SU-DHL-6 (cell line): ENCODE results near the gene ALOXE3.
"Not testable (repeated sequence)": the region's sequence is repeated elsewhere in the genome, so short reads cannot be mapped to it uniquely, and the experiment has no call there.

Experiments used
- H2AFZ ChIP-seq: fragments of 200-600 bp; sonication (generic); 2 replicates; pipeline ENCODE4 v1.6.1; 2014; ENCODE audit warnings: low read depth, mild to moderate bottlenecking, moderate library complexity, mixed read lengths, antibody characterized with exemption, low read length; ENCODE audit not compliant: severe bottlenecking
- H3F3A ChIP-seq: fragments of 200-600 bp; shearing (Covaris generic); 2 replicates; pipeline ENCODE4 v1.6.0; 2016; ENCODE audit warnings: antibody characterized with exemption, mild to moderate bottlenecking; ENCODE audit not compliant: insufficient read depth
- H3K27ac ChIP-seq: fragments of 200-600 bp; sonication (generic); 2 replicates; pipeline ENCODE4 v1.5.1; 2016; ENCODE audit warnings: low read depth, mild to moderate bottlenecking, low read length, moderate library complexity, mixed read lengths
- H3K27me3 ChIP-seq: fragments of 200-600 bp; sonication (generic), shearing (Covaris generic); 2 replicates; pipeline ENCODE4 v1.6.0; 2014; ENCODE audit warnings: mild to moderate bottlenecking, low read length
- H3K36me3 ChIP-seq: fragments of 200-600 bp; sonication (generic); 2 replicates; pipeline ENCODE4 v1.6.1; 2014; ENCODE audit warnings: mild to moderate bottlenecking, low read length, mixed read lengths
- H3K4me2 ChIP-seq: fragments of 300-600, 200-600 bp; shearing (Covaris generic), sonication (generic); 2 replicates; pipeline ENCODE4 v1.6.0; 2014; ENCODE audit warnings: low read length, low read depth, mild to moderate bottlenecking; ENCODE audit not compliant: poor library complexity, severe bottlenecking
- H3K4me3 ChIP-seq: fragments of 200-600 bp; sonication (generic); 2 replicates; pipeline ENCODE4 v1.5.1; 2014; ENCODE audit warnings: antibody characterized with exemption, low read length, mild to moderate bottlenecking, mixed read lengths; ENCODE audit not compliant: insufficient read depth, poor library complexity, severe bottlenecking
- H3K79me2 ChIP-seq: fragments of 200-600 bp; sonication (generic); 2 replicates; pipeline ENCODE4 v1.6.1; 2014; ENCODE audit warnings: mild to moderate bottlenecking, low read length, moderate library complexity; ENCODE audit not compliant: insufficient read depth
- H3K9ac ChIP-seq: fragments of 200-600 bp; sonication (generic); 2 replicates; pipeline ENCODE4 v1.7.0; 2014; ENCODE audit warnings: mild to moderate bottlenecking, low read length
- H3K9me2 ChIP-seq: fragments of 200-600 bp; sonication (generic); replicated peaks from 2 replicates; pipeline ENCODE4 v1.6.1; 2014; ENCODE audit warnings: low read length; ENCODE audit not compliant: insufficient read depth
- H3K9me3 ChIP-seq: fragments of 200-600 bp; sonication (generic); 2 replicates; pipeline ENCODE4 v1.6.1; 2014; ENCODE audit warnings: low read length, mixed read lengths; ENCODE audit not compliant: insufficient read depth
- H4K20me1 ChIP-seq: fragments of 200-600 bp; sonication (generic); 2 replicates; pipeline ENCODE4 v1.6.1; 2014; ENCODE audit warnings: low read depth, mild to moderate bottlenecking, antibody characterized with exemption, low read length, moderate library complexity, mixed read lengths
- EZH2phosphoT487 ChIP-seq: fragments of 200-600 bp; sonication (generic), shearing (Covaris generic); conservative IDR thresholded peaks from 2 replicates; pipeline ENCODE4 v1.6.1; 2018; ENCODE audit warnings: mild to moderate bottlenecking, antibody characterized with exemption, low read length, moderate library complexity, mixed read lengths
- TF ChIP-seq, protein P1 (sequence below): fragments of 200-600 bp; sonication (generic); IDR thresholded peaks from one replicate; pipeline ENCODE4 v1.5.1; 2017; ENCODE audit warnings: antibody characterized with exemption, mild to moderate bottlenecking, low read length, moderate library complexity; ENCODE audit not compliant: insufficient read depth, poor library complexity, severe bottlenecking

ALOXE3 gene

DNA sequence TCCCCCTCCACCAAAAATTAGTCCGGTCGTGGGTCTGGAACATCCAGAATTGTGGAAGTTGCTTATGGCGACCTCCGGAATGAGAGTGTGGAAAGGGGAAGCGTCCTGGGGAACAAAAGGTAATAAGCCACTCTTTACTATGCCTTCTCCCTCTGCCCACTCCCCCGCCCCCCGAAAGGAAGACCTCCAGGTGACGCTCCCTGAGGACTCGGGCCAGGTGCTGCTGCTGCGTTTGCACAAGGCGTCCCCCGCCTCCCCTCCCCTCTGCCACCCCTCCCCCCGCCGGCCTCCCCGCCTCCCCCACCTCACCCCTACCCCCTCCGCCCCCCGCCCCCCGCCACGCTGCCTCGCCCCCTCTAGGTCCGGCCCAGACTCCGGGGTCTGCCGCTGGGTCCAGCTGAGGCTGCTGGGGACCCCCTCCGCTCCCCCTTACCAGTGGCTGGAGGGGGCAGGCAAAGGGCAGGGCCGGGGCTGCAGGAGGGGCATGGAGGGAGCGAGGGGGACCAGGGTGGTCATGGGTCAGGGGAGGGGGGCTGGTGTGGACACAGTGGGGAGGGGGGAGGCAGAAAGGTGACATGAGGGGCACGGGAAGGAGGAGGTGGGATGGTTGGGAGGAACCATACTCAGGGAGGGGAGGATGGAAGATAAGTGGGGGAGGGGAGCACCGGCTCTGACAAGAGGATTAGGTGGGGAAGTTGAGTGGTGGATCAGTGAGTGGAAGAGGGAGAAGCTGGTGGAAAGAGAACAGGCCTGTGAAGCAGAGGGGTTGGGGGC is 54.4 kb downstream of the ALOXE3 start:
- TF ChIP-seq, protein P1, sequence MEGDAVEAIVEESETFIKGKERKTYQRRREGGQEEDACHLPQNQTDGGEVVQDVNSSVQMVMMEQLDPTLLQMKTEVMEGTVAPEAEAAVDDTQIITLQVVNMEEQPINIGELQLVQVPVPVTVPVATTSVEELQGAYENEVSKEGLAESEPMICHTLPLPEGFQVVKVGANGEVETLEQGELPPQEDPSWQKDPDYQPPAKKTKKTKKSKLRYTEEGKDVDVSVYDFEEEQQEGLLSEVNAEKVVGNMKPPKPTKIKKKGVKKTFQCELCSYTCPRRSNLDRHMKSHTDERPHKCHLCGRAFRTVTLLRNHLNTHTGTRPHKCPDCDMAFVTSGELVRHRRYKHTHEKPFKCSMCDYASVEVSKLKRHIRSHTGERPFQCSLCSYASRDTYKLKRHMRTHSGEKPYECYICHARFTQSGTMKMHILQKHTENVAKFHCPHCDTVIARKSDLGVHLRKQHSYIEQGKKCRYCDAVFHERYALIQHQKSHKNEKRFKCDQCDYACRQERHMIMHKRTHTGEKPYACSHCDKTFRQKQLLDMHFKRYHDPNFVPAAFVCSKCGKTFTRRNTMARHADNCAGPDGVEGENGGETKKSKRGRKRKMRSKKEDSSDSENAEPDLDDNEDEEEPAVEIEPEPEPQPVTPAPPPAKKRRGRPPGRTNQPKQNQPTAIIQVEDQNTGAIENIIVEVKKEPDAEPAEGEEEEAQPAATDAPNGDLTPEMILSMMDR, result no peak
- no peak for TF ChIP-seq EZH2phosphoT487
- Histone ChIP-seq H3K27ac (no peak overlapping the region), H3K79me2 (no peaks in the 10 kb centered on the region), H3K9me3 (no peaks in the 10 kb centered on the region), H3K4me2 (no peak overlapping the region), H3K9me2 (no peaks in the 10 kb centered on the region), H3K27me3 (no peaks in the 10 kb centered on the region), H2AFZ (no peak overlapping the region), H3F3A (no peaks in the 10 kb centered on the region), H3K36me3 (no peaks in the 10 kb centered on the region), H4K20me1 (no peaks in the 10 kb centered on the region), H3K9ac (no peak overlapping the region), H3K4me3 (no peak overlapping the region)

- Histone ChIP-seq H3K79me2 (no peaks in the 10 kb centered on the region), H3K27me3 (no peaks in the 10 kb centered on the region), H2AFZ (no peak overlapping the region), H3K9me3 (no peaks in the 10 kb centered on the region), H3K27ac (no peak overlapping the region), H3K9ac (no peak overlapping the region), H3K36me3 (no peaks in the 10 kb centered on the region), H3F3A (no peaks in the 10 kb centered on the region), H4K20me1 (no peaks in the 10 kb centered on the region), H3K9me2 (no peaks in the 10 kb centered on the region), H3K4me3 (no peak overlapping the region), H3K4me2 (no peak overlapping the region)
- TF ChIP-seq EZH2phosphoT487, result no peak
- TF ChIP-seq, protein P1, result no peak
Observed at GRCh38 chr17:8062807-8063483, 55.4 kb downstream of the ALOXE3 start.

DNA sequence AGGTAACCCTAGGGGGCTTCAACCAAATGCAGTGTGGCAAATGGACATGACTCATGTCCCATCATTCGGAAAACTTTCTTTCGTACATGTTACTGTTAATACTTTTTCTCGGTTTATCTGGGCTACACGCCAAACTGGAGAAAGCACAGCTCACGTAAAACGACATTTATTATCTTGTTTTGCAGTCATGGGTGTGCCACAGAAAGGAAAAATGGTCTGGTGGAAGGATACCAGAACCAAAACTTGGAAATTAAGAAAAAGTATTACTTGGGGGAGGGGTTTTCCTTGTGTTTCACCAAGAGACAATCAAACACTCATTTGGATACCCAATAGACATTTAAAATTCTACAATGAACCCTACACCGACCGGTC is 55.9 kb downstream of the ALOXE3 start:
- Histone ChIP-seq H3K9ac (no peak overlapping the region), H3K27ac (no peak overlapping the region), H2AFZ (no peak overlapping the region), H3K27me3 (no peaks in the 10 kb centered on the region), H3F3A (no peaks in the 10 kb centered on the region), H4K20me1 (no peaks in the 10 kb centered on the region), H3K4me3 (no peak overlapping the region), H3K36me3 (no peaks in the 10 kb centered on the region), H3K9me2 (no peaks in the 10 kb centered on the region), H3K4me2 (no peak overlapping the region), H3K79me2 (no peaks in the 10 kb centered on the region), H3K9me3 (no peaks in the 10 kb centered on the region)
- TF ChIP-seq, protein P1, result no peak
- no peak for TF ChIP-seq EZH2phosphoT487

- H2AFZ ChIP-seq, H3K27me3 ChIP-seq, H3K9me2 ChIP-seq, H3K27ac ChIP-seq, H3K4me3 ChIP-seq, H3K36me3 ChIP-seq, H3F3A ChIP-seq, H3K9me3 ChIP-seq, H3K4me2 ChIP-seq, H4K20me1 ChIP-seq, H3K79me2 ChIP-seq, H3K9ac ChIP-seq: not testable (repeated sequence)
Observed at GRCh38 chr17:8061851-8062250, 56.5 kb downstream of the ALOXE3 start.
